ENCODE results near the gene SPATA7. TPM values are rescaled to one million over a fixed set of nuclear protein-coding genes. Genes with fewer than 3 reads are reported as not detected.

Gene SPATA7
- total RNA-seq, 1 experiment from 2014 or later: 5.2 TPM

DNA sequence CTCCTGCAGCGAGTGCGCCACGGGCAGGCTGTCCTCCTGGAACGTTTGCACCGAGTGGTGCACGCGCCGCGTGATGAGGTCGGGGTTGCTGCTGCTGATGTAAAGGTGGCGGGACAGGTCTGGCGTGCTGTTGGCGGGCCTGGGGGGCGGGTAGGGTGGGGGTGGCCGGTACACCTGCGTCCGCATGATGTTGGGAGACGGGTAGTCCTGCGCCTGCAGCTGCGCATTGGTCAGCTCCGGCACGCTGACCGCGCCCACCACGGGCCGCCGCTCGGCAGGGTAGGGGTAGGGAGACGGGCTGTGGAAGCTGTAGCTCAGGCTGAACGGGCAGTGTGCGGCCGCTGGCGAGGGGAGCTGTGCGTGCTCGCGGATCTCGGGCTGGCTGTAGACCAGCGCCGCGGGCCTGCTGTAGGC, 94.1 kb downstream of the SPATA7 start:
- ChIA-PET CTCF (no interaction called here), POLR2A (ENCODE audit: low non-redundant PET) (no interaction called here)
- Histone ChIP-seq H3K36me3 (ENCODE audit: insufficient read depth, low read length, poor library complexity, severe bottlenecking) (no peaks in the 10 kb centered on the region), H3K27me3 (replicated peaks; ENCODE audit: insufficient read depth, low read depth, low read length, poor library complexity) (no peaks in the 10 kb centered on the region), H3K27ac (ENCODE audit: low read depth, low read length, poor library complexity, severe bottlenecking) (no peak overlapping the region), H3K9me3 (ENCODE audit: low read depth, low read length, poor library complexity, severe bottlenecking) (no peaks in the 10 kb centered on the region), H3K4me1 (ENCODE audit: insufficient read depth, low read length, poor library complexity, severe bottlenecking) (no peaks in the 10 kb centered on the region), H3K4me3 (ENCODE audit: low read depth, low read length, poor library complexity, severe bottlenecking) (no peak overlapping the region)
- no peak for DNase-seq (ENCODE audit: low spot score)
- no TSS peak for BruUV-seq (replicated peaks)
- intact Hi-C loops (cut with micrococcal nuclease; ENCODE audit: unreplicated experiment): no loop called here
- TF ChIP-seq, protein P1, sequence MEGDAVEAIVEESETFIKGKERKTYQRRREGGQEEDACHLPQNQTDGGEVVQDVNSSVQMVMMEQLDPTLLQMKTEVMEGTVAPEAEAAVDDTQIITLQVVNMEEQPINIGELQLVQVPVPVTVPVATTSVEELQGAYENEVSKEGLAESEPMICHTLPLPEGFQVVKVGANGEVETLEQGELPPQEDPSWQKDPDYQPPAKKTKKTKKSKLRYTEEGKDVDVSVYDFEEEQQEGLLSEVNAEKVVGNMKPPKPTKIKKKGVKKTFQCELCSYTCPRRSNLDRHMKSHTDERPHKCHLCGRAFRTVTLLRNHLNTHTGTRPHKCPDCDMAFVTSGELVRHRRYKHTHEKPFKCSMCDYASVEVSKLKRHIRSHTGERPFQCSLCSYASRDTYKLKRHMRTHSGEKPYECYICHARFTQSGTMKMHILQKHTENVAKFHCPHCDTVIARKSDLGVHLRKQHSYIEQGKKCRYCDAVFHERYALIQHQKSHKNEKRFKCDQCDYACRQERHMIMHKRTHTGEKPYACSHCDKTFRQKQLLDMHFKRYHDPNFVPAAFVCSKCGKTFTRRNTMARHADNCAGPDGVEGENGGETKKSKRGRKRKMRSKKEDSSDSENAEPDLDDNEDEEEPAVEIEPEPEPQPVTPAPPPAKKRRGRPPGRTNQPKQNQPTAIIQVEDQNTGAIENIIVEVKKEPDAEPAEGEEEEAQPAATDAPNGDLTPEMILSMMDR (conservative IDR thresholded peaks at IDR 0.05; ENCODE audit: low read depth, low read length): no peak
- no peak for TF ChIP-seq EZH2 (IDR thresholded peaks at IDR 0.05; ENCODE audit: borderline replicate concordance, low read depth, low read length, poor library complexity, severe bottlenecking)

DNA sequence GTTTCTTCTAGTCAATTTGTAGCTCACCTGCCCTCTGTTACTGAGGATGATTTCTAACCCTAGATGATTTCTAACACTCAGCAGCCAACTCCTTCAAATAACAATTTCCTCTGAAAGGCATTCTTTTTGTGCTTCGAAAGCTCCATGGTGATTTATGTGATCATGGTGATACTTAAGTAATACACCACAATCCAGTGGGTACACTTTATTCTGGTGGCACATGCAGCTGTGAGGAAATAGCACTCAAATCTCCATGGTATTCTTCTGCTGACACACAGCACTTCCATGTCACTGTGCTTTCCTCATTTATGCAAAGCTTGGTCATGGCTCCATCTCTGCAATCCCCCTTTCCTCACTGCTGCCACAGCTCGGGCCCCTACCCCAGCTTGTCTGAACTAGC, 95.6 kb downstream of the SPATA7 start:
- intact Hi-C loops (cut with micrococcal nuclease; ENCODE audit: unreplicated experiment): no loop called here
- Histone ChIP-seq H3K27ac (ENCODE audit: low read depth, low read length, poor library complexity, severe bottlenecking) (no peak overlapping the region), H3K9me3 (ENCODE audit: low read depth, low read length, poor library complexity, severe bottlenecking) (no peaks in the 10 kb centered on the region), H3K4me1 (ENCODE audit: insufficient read depth, low read length, poor library complexity, severe bottlenecking) (no peaks in the 10 kb centered on the region), H3K4me3 (ENCODE audit: low read depth, low read length, poor library complexity, severe bottlenecking) (no peak overlapping the region), H3K27me3 (replicated peaks; ENCODE audit: insufficient read depth, low read depth, low read length, poor library complexity) (no peaks in the 10 kb centered on the region), H3K36me3 (ENCODE audit: insufficient read depth, low read length, poor library complexity, severe bottlenecking) (no peaks in the 10 kb centered on the region)
- TF ChIP-seq EZH2 (IDR thresholded peaks at IDR 0.05; ENCODE audit: borderline replicate concordance, low read depth, low read length, poor library complexity, severe bottlenecking): no peak
- TF ChIP-seq, protein P1 (conservative IDR thresholded peaks at IDR 0.05; ENCODE audit: low read depth, low read length): no peak
- DNase-seq (ENCODE audit: low spot score): no peak
- ChIA-PET POLR2A (ENCODE audit: low non-redundant PET) (no interaction called here), CTCF (no interaction called here)
- BruUV-seq (replicated peaks): no TSS peak

DNA sequence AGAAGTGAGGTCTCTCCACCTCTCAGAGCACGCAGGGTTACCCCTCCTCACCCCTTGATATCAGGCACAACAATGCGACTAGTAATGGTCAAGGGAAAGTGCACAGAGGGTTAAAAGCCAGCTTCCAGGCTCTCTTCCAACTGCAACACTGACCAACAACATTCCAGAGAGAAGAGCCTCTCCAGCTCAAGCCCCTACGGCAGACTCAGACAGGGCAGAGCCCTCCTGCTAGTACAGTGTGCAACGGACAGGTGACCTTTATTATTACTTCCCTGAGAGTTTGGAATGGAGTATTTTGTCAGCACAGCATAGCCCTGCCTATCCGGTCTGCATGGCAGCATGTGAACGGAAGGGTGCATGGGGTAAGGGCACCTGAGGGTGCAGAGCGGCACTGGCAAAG, 96.3 kb downstream of the SPATA7 start:
- Histone ChIP-seq H3K27me3 (replicated peaks; ENCODE audit: insufficient read depth, low read depth, low read length, poor library complexity) (no peaks in the 10 kb centered on the region), H3K4me1 (ENCODE audit: insufficient read depth, low read length, poor library complexity, severe bottlenecking) (no peaks in the 10 kb centered on the region), H3K9me3 (ENCODE audit: low read depth, low read length, poor library complexity, severe bottlenecking) (no peaks in the 10 kb centered on the region), H3K27ac (ENCODE audit: low read depth, low read length, poor library complexity, severe bottlenecking) (no peak overlapping the region), H3K36me3 (ENCODE audit: insufficient read depth, low read length, poor library complexity, severe bottlenecking) (no peaks in the 10 kb centered on the region), H3K4me3 (ENCODE audit: low read depth, low read length, poor library complexity, severe bottlenecking) (no peak overlapping the region)
- BruUV-seq (replicated peaks): no TSS peak
- TF ChIP-seq, protein P1 (conservative IDR thresholded peaks at IDR 0.05; ENCODE audit: low read depth, low read length): no peak
- TF ChIP-seq EZH2 (IDR thresholded peaks at IDR 0.05; ENCODE audit: borderline replicate concordance, low read depth, low read length, poor library complexity, severe bottlenecking): no peak
- intact Hi-C loops (cut with micrococcal nuclease; ENCODE audit: unreplicated experiment): no loop called here
- DNase-seq (ENCODE audit: low spot score): no peak
- ChIA-PET POLR2A (ENCODE audit: low non-redundant PET) (no interaction called here), CTCF (no interaction called here)

All from A673 (cell line).